GM12878 (cell line): ENCODE results near the gene ARAP2. TPM values are rescaled to one million over a fixed set of nuclear protein-coding genes. Genes with fewer than 3 reads are reported as not detected.

Experiments used
- BRCA1 ChIP-seq: IDR thresholded peaks from 2 replicates; pipeline ENCODE4 v1.6.1; 2011; ENCODE audit warnings: low read depth, low read length, improper control_type of control experiment
- CHD4 ChIP-seq: fragments of 200-600 bp; sonication (generic); IDR thresholded peaks from 2 replicates; pipeline ENCODE4 v1.6.1; 2016; ENCODE audit warnings: mild to moderate bottlenecking
- CREM ChIP-seq: IDR thresholded peaks from 2 replicates; pipeline ENCODE4 v1.6.1; 2014; ENCODE audit warnings: antibody characterized with exemption, low read depth
- E4F1 ChIP-seq: fragments of 450-650 bp; IDR thresholded peaks from 2 replicates; pipeline ENCODE4 v1.6.1; 2018; ENCODE audit warnings: borderline replicate concordance, mild to moderate bottlenecking; ENCODE audit not compliant: partially characterized antibody
- ELK1 ChIP-seq: IDR thresholded peaks from 2 replicates; pipeline ENCODE4 v1.6.1; 2012; ENCODE audit warnings: low read depth, low read length, improper control_type of control experiment
- IKZF1 ChIP-seq: fragments of 450-650 bp; conservative IDR thresholded peaks from 2 replicates; pipeline ENCODE4 v1.6.1; 2017; ENCODE audit warnings: antibody characterized with exemption, mild to moderate bottlenecking
- RB1 ChIP-seq: fragments of 450-650 bp; formaldehyde crosslinking; IDR thresholded peaks from 2 replicates; pipeline ENCODE4 v1.6.1; 2017; ENCODE audit warnings: mild to moderate bottlenecking, borderline replicate concordance
- USF1 ChIP-seq: IDR thresholded peaks from 2 replicates; pipeline ENCODE4 v1.6.1; 2011; ENCODE audit warnings: borderline replicate concordance, low read depth, mild to moderate bottlenecking, moderate library complexity, mixed read lengths, low read length; ENCODE audit not compliant: insufficient read depth; ENCODE audit errors: extremely low read length
- YBX1 ChIP-seq: fragments of 450-650 bp; IDR thresholded peaks from 2 replicates; pipeline ENCODE4 v1.6.1; 2016; ENCODE audit warnings: antibody characterized with exemption
- ZNF622 ChIP-seq: fragments of 450-650 bp; IDR thresholded peaks from 2 replicates; pipeline ENCODE4 v1.6.1; 2017; ENCODE audit warnings: mild to moderate bottlenecking, inconsistent platforms
- ZNF687 ChIP-seq: fragments of 450-650 bp; IDR thresholded peaks from 2 replicates; pipeline ENCODE4 v1.6.1; 2017; ENCODE audit warnings: mild to moderate bottlenecking, moderate library complexity
- polyA plus RNA-seq, 11 experiments: library from polyadenylated mRNA; depleted of rRNA in 4 of 11; unstranded in 6 of 11; stranded (reverse) in 5 of 11; fragments of >200 nt; fragmentation: Nextera tagmentation in 4 of 11; fragmentation: Illumina TruSeq in 1 of 11; extraction: Ambion mirVana in 4 of 11; extraction: Trizol in 1 of 11; gene quantifications; 1 replicate in 1 of 11; 2 replicates in 10 of 11; pipeline versions ENCODE4 v1.2.1 to v1.2.3, GENCODE V29; 2011 to 2016; ENCODE audit warnings: inconsistent platforms in 2 of 11, missing spikeins in 2 of 11, low read depth in 1 of 11
- total RNA-seq, 4 experiments: library from RNA; depleted of rRNA in 3 of 4; stranded (reverse); fragments of >200 nt in 3 of 4; fragmentation: Illumina TruSeq in 1 of 4; extraction: Trizol in 1 of 4; gene quantifications; 2 replicates each; pipeline versions ENCODE4 v1.2.1 to v1.2.3, GENCODE V29; 2013 to 2021

Gene ARAP2
- total and polyA plus RNA-seq, 10 of the 15 experiments (the other 5 are each of a cell fraction or from before 2014, with no cell fraction given): 5.4 to 36.1 (median 12.2) TPM

- TF ChIP-seq ELK1: no peak
- no peak for TF ChIP-seq CHD4
- TF ChIP-seq USF1: no peak
- TF ChIP-seq ZNF622: no peak
- no peak for TF ChIP-seq YBX1
- TF ChIP-seq IKZF1: no peak
- no peak for TF ChIP-seq CREM
- TF ChIP-seq RB1: no peak
- TF ChIP-seq ZNF687: no peak
- no peak for TF ChIP-seq E4F1
- no peak for TF ChIP-seq BRCA1
Measured at GRCh38 chr4:36165631-36166005, 78.7 kb downstream of the ARAP2 start (continued).
